AG09319 (cell line): ENCODE results near the gene BIVM.

ENCODE experiments used
- DNase-seq: peaks from one replicate; pipeline ENCODE4 v3.0.0-alpha.2; 2010; ENCODE audit warnings: low read depth; ENCODE audit errors: extremely low read depth
- CTCF ChIP-seq: IDR thresholded peaks from 2 replicates; pipeline ENCODE4 v1.5.1; 2011; ENCODE audit warnings: low read depth, mild to moderate bottlenecking, inconsistent platforms, low read length, moderate library complexity

Gene BIVM

GRCh38 chr13:102798581-102799425 is at the start of gene BIVM, which contains the start of gene POGLUT2:
BIVM (plus strand) TSS chr13:102799119; CDS start chr13:102807268, 8,149 bp downstream.
POGLUT2 (minus strand) TSS chr13:102798976; CDS start chr13:102798670, 306 bp downstream.
- TF ChIP-seq CTCF: no peak
- peak; percentile 74 for DNase-seq

- DNase-seq: no peak
- no peak for TF ChIP-seq CTCF
Observed at GRCh38 chr13:102751886-102752285, 47.0 kb upstream of the BIVM start.

- no peak for TF ChIP-seq CTCF
- no peak for DNase-seq
Observed at GRCh38 chr13:102757006-102757405, 41.9 kb upstream of the BIVM start.

GRCh38 chr13:102758842-102759241 is 40.1 kb upstream of the BIVM start:
- no peak for DNase-seq
- TF ChIP-seq CTCF: no peak

- DNase-seq: no peak
- TF ChIP-seq CTCF: no peak
Observed at GRCh38 chr13:102761071-102761470, 37.8 kb upstream of the BIVM start.

- TF ChIP-seq CTCF: no peak
Observed at GRCh38 chr13:102763741-102764140, 35.2 kb upstream of the BIVM start.

GRCh38 chr13:102768909-102769308 is 30.0 kb upstream of the BIVM start:
- DNase-seq: no peak
- TF ChIP-seq CTCF: no peak

More at GRCh38 chr13:102763741-102764140, 35.2 kb upstream of the BIVM start:
- no peak for DNase-seq
